Testis (tissue), 2 donors: ENCODE measurements around the gene ASCC1.

Experiments
- CTCF ChIP-seq, 3 experiments: fragments of 450-650 bp in 2 of 3; fragments of 200-600 bp in 1 of 3; sonication (generic) in 1 of 3; IDR thresholded peaks; one replicate each; pipeline ENCODE4 v1.5.1; 2016 to 2019; ENCODE audit warnings: antibody characterized with exemption in 3 of 3, mild to moderate bottlenecking in 2 of 3, moderate library complexity in 1 of 3
- POLR2A ChIP-seq: fragments of 450-650 bp; IDR thresholded peaks from one replicate; pipeline ENCODE4 v1.6.1; 2017; ENCODE audit warnings: antibody characterized with exemption, mild to moderate bottlenecking, moderate library complexity

GRCh38 chr10:72063703-72064391 lies 152.2 kb downstream of the ASCC1 start:
- TF ChIP-seq CTCF (IDR thresholded peaks at IDR 0.05) = no peak
- TF ChIP-seq POLR2A = no peak
